Heart left ventricle (tissue), 13 donors: ENCODE results near the gene FREM1.

ENCODE experiments used
- POLR2A ChIP-seq, 2 donors: fragments of 450-650 bp; IDR thresholded peaks; one replicate each; pipeline ENCODE4 v1.6.1; 2017; ENCODE audit warnings: antibody characterized with exemption in 2 of 2, mild to moderate bottlenecking in 2 of 2, moderate library complexity in 2 of 2
- TF ChIP-seq, protein P1 (sequence below), 12 donors: fragments of 200-600 bp; sonication (generic) in 4 of 12; IDR thresholded peaks; one replicate each; pipeline versions ENCODE4 v1.5.0 to v1.8.0; 2018 to 2022; ENCODE audit warnings: antibody characterized with exemption in 12 of 12, mild to moderate bottlenecking in 5 of 12
- donor health status: ischemic (EF 13 %, LVEDD 7.1; RV severe dilation, severe dysfunction).
- donor health status: DM: no; HTN: yes; CAD: no.
- donor health status: DM: no; HTN: no; CAD: no.
- donor health status: ischemic (EF 25% LVEDD 6.9; RV normal size, moderate dysfunction).
- donor health status: ischemic (EF 25% LVEDD 5.7; RV mildly dilated, moderate dysfunction).
- donor health status: ischemic (EF 35%, LVEDD 5.7; RV mildly dilated, moderate dysfunction).
- donor health status: nonischemic (EF 11% LVEDD 7.7; RV severe dilation, severe dysfunction).
- donor health status: DM: yes; HTN: yes; CAD: no.
- donor health status: PGD.
- donor health status: ischemic (EF 29% LVEDD 5.4; RV normal size, mild dysfunction).
- donor health status: nonischemic (EF 23%, LVEDD 6.1; RV moderate dilation, normal function).

GRCh38 chr9:14690948-14691730 lies 219.1 kb downstream of the FREM1 start:
- TF ChIP-seq, protein P1, sequence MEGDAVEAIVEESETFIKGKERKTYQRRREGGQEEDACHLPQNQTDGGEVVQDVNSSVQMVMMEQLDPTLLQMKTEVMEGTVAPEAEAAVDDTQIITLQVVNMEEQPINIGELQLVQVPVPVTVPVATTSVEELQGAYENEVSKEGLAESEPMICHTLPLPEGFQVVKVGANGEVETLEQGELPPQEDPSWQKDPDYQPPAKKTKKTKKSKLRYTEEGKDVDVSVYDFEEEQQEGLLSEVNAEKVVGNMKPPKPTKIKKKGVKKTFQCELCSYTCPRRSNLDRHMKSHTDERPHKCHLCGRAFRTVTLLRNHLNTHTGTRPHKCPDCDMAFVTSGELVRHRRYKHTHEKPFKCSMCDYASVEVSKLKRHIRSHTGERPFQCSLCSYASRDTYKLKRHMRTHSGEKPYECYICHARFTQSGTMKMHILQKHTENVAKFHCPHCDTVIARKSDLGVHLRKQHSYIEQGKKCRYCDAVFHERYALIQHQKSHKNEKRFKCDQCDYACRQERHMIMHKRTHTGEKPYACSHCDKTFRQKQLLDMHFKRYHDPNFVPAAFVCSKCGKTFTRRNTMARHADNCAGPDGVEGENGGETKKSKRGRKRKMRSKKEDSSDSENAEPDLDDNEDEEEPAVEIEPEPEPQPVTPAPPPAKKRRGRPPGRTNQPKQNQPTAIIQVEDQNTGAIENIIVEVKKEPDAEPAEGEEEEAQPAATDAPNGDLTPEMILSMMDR (IDR thresholded peaks at IDR 0.05) = no peak
- no peak for TF ChIP-seq POLR2A (IDR thresholded peaks at IDR 0.05)
